Activated naive CD4-positive, alpha-beta T cell treated with anti-CD3 and anti-CD28 coated beads, Interleukin-2, amount 50 U/mL, for 16 hours (primary cell): ENCODE results near the gene HNRNPA1.
A peak's percentile ranks its signal among the peaks of the same experiment; 100 is the strongest.
"Not testable (repeated sequence)": the region's sequence is repeated elsewhere in the genome, so short reads cannot be mapped to it uniquely, and the experiment has no call there.

Experiments used
- DNase-seq: peaks from one replicate; pipeline ENCODE4 v3.0.0-alpha.2; 2020

Gene HNRNPA1

GRCh38 chr12:54300225-54300731 lies 19.8 kb downstream of the HNRNPA1 start:
- no peak for DNase-seq

GRCh38 chr12:54300732-54301427 lies 20.4 kb downstream of the HNRNPA1 start, which contains the start of gene NFE2:
Gene NFE2, minus strand, starts transcription at chr12:54301015. Its CDS starts 5,767 bp downstream, at chr12:54295248.
- peak; percentile 45 for DNase-seq

GRCh38 chr12:54301428-54302048 lies 21.0 kb downstream of the HNRNPA1 start:
- DNase-seq, result no peak

GRCh38 chr12:54303640-54304039 lies 23.1 kb downstream of the HNRNPA1 start:
- no peak for DNase-seq

- no peak for DNase-seq
These were observed 23.8 kb downstream of the HNRNPA1 start for GRCh38 chr12:54304187-54304810.

GRCh38 chr12:54306925-54307741 lies 26.6 kb downstream of the HNRNPA1 start:
- DNase-seq, result no peak

- DNase-seq, result no peak
These were observed 30.5 kb downstream of the HNRNPA1 start for GRCh38 chr12:54311051-54311450.

- not testable (repeated sequence) for DNase-seq
These were observed 31.8 kb downstream of the HNRNPA1 start for GRCh38 chr12:54312309-54312708.

GRCh38 chr12:54321363-54321762 lies 40.8 kb downstream of the HNRNPA1 start:
- no peak for DNase-seq

GRCh38 chr12:54324617-54325441 lies 44.3 kb downstream of the HNRNPA1 start, which contains the start of gene COPZ1:
Gene COPZ1, plus strand, starts transcription at chr12:54325131. Its CDS starts 33 bp downstream, at chr12:54325164.
- DNase-seq, result peak; percentile 91

- DNase-seq, result not testable (repeated sequence)
These were observed 45.0 kb downstream of the HNRNPA1 start for GRCh38 chr12:54325442-54326109.

- DNase-seq, result no peak
These were observed 48.2 kb downstream of the HNRNPA1 start for GRCh38 chr12:54328595-54329337.

GRCh38 chr12:54329759-54330158 lies 49.2 kb downstream of the HNRNPA1 start:
- no peak for DNase-seq

GRCh38 chr12:54330442-54330841 lies 49.9 kb downstream of the HNRNPA1 start:
- no peak for DNase-seq

GRCh38 chr12:54331461-54331860 lies 50.9 kb downstream of the HNRNPA1 start:
- DNase-seq, result no peak

GRCh38 chr12:54333420-54334034 lies 53.0 kb downstream of the HNRNPA1 start:
- DNase-seq, result no peak
